Activated naive CD8-positive, alpha-beta T cell treated with anti-CD3 and anti-CD28 coated beads, Interleukin-2, amount 10 ng/mL, durations not matched to agents 7 days and 5 days (primary cell): ENCODE results near the gene MPC1L. TPM values are rescaled to one million over a fixed set of nuclear protein-coding genes. Genes with fewer than 3 reads are reported as not detected.
A peak's percentile ranks its signal among the peaks of the same experiment; 100 is the strongest.
"Not testable (repeated sequence)": the region's sequence is repeated elsewhere in the genome, so short reads cannot be mapped to it uniquely, and the experiment has no call there.

Experiments
- ATAC-seq: fragments of 150-1000 bp; cut with Tn5 transposase; one replicate; pipeline ENCODE4 v1.10.0; 2021; ENCODE audit warnings: low read depth, moderate library complexity
- POLR2A ChIA-PET: fragments of 350-600 bp; sonication (Branson Sonifier 250); formaldehyde crosslinking; loops from one replicate; lab custom pipeline; 2021; ENCODE audit warnings: antibody characterized with exemption; lab: Charles Lee
- DNase-seq: peaks from one replicate; pipeline ENCODE4 v3.0.0; 2021
- H3K27ac Mint-ChIP-seq: one replicate; pipeline ENCODE4 v1.8.0; 2022; ENCODE audit warnings: mild to moderate bottlenecking, mixed read lengths
- H3K27me3 Mint-ChIP-seq: one replicate; pipeline ENCODE4 v1.8.0; 2022; ENCODE audit warnings: mild to moderate bottlenecking, moderate library complexity, mixed read lengths
- H3K36me3 Mint-ChIP-seq: one replicate; pipeline ENCODE4 v1.8.0; 2021; ENCODE audit warnings: mild to moderate bottlenecking, mixed read lengths
- H3K4me1 Mint-ChIP-seq: one replicate; pipeline ENCODE4 v1.8.0; 2021; ENCODE audit warnings: mixed read lengths
- H3K4me3 Mint-ChIP-seq: one replicate; pipeline ENCODE4 v1.8.0; 2022; ENCODE audit warnings: mild to moderate bottlenecking, moderate library complexity, mixed read lengths
- H3K9me3 Mint-ChIP-seq: one replicate; pipeline ENCODE4 v1.8.0; 2021; ENCODE audit warnings: mixed read lengths
- total RNA-seq, 2 experiments: library from RNA; stranded (reverse); gene quantifications; one replicate each; pipeline ENCODE4 v1.2.3, GENCODE V29; 2021

Gene MPC1L
- total RNA-seq = not detected

DNA sequence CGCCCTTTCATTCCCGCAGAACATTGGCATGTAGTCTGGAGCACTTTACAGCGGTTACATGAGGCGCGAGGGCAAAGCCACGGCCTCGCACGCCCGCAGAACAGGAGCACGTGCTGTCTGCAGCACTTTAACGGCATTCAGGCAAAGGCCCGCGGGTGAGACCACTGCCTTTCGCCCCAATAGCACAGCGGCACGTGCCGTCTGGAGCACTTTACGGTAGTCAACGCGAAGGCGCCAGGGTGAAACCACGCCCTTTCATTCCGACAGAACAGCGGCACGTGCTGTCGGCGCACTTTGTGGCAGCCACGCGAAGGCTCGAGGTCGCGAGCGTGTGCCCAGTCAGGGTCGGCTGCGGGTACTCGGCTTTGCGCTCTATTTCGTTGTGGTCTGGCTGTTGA lies at the start of gene MPC1L:
Gene MPC1L, plus strand, starts transcription at position 290 of the 398 bp plus-strand sequence. CDS start 138 bp downstream, outside the sequence.
- DNase-seq (no peak), ATAC-seq (no peak)
- H3K27ac Mint-ChIP-seq = no peak within 1 kb of the TSS
- peaks cover 4% of the 10 kb centered on the region for H3K36me3 Mint-ChIP-seq
- H3K9me3 Mint-ChIP-seq = no peaks in the 10 kb centered on the region
- H3K4me1 Mint-ChIP-seq = no peaks in the 10 kb centered on the region
- no peak within 1 kb of the TSS for H3K4me3 Mint-ChIP-seq
- POLR2A ChIA-PET = no interaction called here
- no peaks in the 10 kb centered on the region for H3K27me3 Mint-ChIP-seq

DNA sequence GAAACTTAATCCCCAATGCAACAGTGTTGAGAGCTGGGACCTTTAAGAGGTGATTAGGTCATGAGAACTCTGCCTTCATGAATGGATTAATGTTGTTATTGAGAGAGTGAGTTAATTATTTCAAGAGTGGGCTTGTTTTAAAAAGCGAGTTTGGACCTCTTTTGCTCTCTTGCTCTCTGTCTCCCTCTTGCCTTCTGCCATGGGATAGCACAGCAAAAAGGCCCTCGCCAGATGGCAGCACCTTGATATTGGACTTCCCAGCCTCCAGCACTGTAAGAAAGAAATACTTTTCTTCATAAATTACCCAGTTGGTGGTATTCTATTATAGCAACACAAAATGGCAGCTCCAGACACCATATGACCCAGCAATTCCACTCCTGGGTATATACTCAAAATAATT lies 49.5 kb upstream of the MPC1L start:
- Mint-ChIP-seq H3K4me3 (no peak overlapping the region), H3K27ac (no peak overlapping the region), H3K9me3 (no peaks in the 10 kb centered on the region), H3K36me3 (no peaks in the 10 kb centered on the region), H3K4me1 (peaks cover 13% of the 10 kb centered on the region), H3K27me3 (no peaks in the 10 kb centered on the region)
- DNase-seq (no peak), ATAC-seq (no peak)
- POLR2A ChIA-PET = interaction anchor here (0.7 kb wide), 1 partner anchor 71 kb away, joined by 4 read pairs; no protein-coding TSS in a partner anchor

DNA sequence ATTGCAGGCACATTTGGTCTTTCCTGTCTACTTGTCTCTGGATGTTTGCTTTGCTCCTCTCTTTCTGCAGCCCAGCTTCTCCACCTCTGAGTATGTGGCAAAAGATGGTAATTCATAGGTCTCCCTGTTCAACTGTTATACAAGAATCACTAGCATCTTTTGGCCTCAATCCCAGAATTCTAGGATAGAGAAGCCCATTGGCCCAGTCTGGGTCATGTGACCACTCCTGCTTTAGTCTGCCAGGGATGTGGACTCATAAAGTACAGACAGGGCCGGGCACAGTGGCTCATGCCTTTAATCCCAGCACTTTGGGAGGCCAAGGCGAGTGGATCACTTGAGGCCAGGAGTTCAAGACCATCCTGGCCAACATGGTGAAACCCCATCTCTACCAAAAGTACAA lies 47.8 kb upstream of the MPC1L start:
- ATAC-seq, H3K27ac Mint-ChIP-seq, DNase-seq, H3K27me3 Mint-ChIP-seq, H3K9me3 Mint-ChIP-seq, H3K4me3 Mint-ChIP-seq, H3K36me3 Mint-ChIP-seq, POLR2A ChIA-PET: not testable (repeated sequence)
- H3K4me1 Mint-ChIP-seq = peaks cover 15% of the 10 kb centered on the region

DNA sequence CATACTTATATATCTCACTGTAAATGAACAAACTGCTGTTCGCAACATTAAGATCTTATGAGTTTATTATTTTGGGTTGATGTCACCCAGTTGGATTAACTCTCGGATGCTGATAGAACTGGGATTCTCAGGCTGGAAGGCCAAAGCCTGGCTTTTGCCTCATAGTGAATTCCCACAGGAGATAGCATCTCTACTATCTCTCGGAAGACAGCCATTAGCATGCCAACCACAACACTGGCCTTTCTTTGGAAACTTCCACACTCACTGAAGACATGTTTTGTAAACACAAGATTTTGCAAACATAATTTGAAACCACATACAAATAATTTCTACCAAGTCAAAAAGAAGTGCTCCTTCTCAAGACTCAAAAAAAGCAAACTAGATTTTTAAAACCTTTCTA lies 46.9 kb upstream of the MPC1L start:
- POLR2A ChIA-PET = no interaction called here
- Mint-ChIP-seq H3K27ac (no peak overlapping the region), H3K4me3 (no peak overlapping the region), H3K27me3 (no peaks in the 10 kb centered on the region), H3K9me3 (no peaks in the 10 kb centered on the region), H3K4me1 (peaks cover 7% of the 10 kb centered on the region), H3K36me3 (no peaks in the 10 kb centered on the region)
- no peak for DNase-seq
- no peak for ATAC-seq

DNA sequence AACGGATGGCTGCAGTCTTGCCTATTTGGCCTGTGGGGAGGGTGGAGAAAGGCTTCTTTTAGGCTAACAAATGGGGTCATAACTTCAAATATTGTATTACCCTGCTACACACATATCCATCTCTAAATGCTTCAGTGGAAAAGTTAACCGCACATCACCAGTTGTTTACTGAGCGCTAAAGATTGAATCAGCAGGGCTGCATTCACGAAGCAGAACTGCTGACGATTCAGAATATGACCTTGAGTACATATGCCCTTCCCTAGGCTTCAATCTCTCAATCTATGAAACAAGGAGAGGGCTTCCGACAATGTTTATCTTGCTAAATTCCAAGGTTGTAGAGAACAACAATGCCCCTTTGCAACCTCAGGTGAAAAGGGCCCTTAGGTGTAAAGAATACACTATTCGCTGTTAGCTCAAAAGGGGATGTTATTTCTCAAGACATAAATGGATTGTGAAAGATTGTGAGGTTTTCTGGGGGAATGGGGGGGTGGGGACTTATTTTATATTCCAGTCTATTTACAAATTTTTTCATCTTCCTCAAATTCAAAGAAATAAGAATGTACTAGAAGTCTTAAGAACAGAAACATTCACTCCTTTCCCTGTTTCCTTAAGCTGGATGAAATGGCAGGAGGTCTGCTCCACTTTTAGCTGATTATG lies 45.1 kb upstream of the MPC1L start:
- Mint-ChIP-seq H3K36me3 (no peaks in the 10 kb centered on the region), H3K27ac (no peak overlapping the region), H3K27me3 (no peaks in the 10 kb centered on the region), H3K4me1 (peaks cover 15% of the 10 kb centered on the region), H3K9me3 (no peaks in the 10 kb centered on the region), H3K4me3 (no peak overlapping the region)
- ATAC-seq (no peak), DNase-seq (no peak)
- POLR2A ChIA-PET = no interaction called here

DNA sequence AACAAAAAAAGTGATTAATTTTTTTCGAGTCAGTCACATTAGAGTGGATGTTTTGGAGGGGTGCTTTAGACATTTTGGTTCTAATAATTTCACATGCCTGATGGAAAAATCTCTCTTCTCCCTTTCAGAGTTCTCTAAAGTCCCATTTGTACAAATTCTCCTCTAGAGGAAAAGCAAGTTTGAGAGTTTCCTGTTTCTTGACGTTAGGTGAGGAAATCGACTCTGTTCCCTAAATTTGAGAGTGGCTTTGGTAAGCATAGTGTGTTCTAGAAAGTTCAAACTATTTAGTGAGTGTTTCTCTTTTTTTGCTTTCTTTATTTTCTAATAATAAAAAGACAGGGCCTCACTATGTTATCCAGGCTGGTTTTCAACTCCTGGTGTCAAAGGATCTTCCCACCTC lies 44.1 kb upstream of the MPC1L start:
- Mint-ChIP-seq H3K4me1 (peaks cover 21% of the 10 kb centered on the region), H3K27me3 (no peaks in the 10 kb centered on the region), H3K36me3 (peaks cover 2% of the 10 kb centered on the region), H3K9me3 (no peaks in the 10 kb centered on the region), H3K27ac (no peak overlapping the region), H3K4me3 (no peak overlapping the region)
- POLR2A ChIA-PET = no interaction called here
- no peak for ATAC-seq
- DNase-seq = no peak

DNA sequence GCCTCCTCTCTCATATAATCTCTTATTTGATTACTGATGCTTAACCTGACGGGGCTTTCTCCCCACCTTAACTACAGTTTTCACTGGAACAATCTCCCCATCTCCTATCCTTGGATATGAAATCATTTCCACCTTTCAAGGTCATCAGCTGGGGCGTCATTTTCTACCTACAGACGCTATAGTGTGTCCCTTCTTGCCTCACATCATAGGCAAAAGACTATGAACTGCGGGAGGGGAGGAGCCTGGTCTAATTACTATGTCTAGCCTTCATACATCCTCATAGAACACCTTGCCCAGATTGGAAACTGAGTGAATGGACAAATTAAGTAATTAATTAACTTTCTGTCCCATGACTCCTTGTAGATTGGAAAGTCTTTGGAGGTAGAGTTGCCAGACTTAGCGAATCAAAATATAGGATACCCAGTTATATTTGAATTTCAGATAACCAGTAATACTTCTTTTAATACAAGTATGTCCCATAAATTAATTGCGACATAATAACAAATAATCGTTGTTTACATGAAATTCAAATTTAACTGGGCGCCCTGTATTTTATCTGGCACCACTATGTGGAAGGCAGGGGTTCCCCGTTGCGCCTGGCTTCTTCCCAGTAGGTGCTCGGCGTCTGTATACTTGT lies 43.2 kb upstream of the MPC1L start:
- ATAC-seq (no peak), DNase-seq (no peak)
- H3K4me1 Mint-ChIP-seq = peaks cover 19% of the 10 kb centered on the region
- POLR2A ChIA-PET = interaction anchor here (1.0 to 1.6 kb wide), 4 partner anchors 9 to 505 kb away, joined by 3 to 8 read pairs (median 4); partner anchors contain the start of genes CXorf38 and USP9X
- H3K36me3 Mint-ChIP-seq = peaks cover 2% of the 10 kb centered on the region
- H3K27me3 Mint-ChIP-seq = no peaks in the 10 kb centered on the region
- no peaks in the 10 kb centered on the region for H3K9me3 Mint-ChIP-seq
- H3K4me3 Mint-ChIP-seq = peak overlapping the region; percentile 88
- peak overlapping the region; percentile 95 for H3K27ac Mint-ChIP-seq

DNA sequence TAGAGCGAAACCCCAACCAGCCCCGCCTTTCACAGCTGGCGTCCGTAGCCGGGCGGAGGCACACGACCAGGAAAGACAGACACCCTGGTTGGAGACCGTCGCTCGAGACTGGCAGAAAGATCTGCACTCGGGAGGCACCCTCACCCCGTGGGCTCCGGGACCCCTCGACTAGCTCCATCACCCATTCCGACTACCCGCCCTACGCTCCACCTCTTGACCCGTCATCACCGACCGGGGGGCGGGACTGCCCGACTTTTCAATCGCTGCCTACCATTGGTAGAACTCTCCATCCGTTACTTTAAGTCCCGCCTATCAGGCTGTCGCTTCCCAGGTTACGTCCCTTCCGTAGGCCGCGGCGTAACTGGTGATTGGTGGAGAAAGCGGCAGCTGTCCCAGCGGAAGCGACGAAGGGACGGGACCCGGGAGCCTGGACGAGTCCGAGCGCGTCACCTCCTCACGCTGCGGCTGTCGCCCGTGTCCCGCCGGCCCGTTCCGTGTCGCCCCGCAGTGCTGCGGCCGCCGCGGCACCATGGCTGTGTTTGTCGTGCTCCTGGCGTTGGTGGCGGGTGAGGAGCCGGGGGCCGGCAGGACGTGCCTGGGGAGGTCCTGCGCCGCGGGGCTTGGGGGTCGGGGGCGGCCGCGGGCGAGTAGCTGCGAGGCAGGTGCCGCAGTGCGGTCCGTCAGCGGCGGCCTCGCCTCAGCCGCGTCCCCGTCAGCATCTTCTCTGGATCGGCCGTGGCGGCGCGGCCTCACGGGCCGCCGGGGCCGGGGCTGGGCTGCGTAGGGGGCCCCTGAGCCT lies 42.5 kb upstream of the MPC1L start, which contains the start of gene ATP6AP2:
Gene ATP6AP2, plus strand, starts transcription at position 434 of the 799 bp plus-strand sequence. Its CDS starts 96 bp downstream, at position 530.
- Mint-ChIP-seq H3K27me3 (no peaks in the 10 kb centered on the region), H3K9me3 (no peaks in the 10 kb centered on the region), H3K36me3 (peaks cover 5% of the 10 kb centered on the region), H3K4me1 (peaks cover 19% of the 10 kb centered on the region), H3K27ac (peak within 1 kb of the TSS; percentile 95), H3K4me3 (peak within 1 kb of the TSS; percentile 88)
- POLR2A ChIA-PET = interaction anchor here (0.7 to 1.6 kb wide), 6 partner anchors 9 to 1774 kb away, joined by 3 to 8 read pairs (median 4); partner anchors contain the start of genes CXorf38 and USP9X
- DNase-seq (peak; percentile 82), ATAC-seq (peak; percentile 96)

DNA sequence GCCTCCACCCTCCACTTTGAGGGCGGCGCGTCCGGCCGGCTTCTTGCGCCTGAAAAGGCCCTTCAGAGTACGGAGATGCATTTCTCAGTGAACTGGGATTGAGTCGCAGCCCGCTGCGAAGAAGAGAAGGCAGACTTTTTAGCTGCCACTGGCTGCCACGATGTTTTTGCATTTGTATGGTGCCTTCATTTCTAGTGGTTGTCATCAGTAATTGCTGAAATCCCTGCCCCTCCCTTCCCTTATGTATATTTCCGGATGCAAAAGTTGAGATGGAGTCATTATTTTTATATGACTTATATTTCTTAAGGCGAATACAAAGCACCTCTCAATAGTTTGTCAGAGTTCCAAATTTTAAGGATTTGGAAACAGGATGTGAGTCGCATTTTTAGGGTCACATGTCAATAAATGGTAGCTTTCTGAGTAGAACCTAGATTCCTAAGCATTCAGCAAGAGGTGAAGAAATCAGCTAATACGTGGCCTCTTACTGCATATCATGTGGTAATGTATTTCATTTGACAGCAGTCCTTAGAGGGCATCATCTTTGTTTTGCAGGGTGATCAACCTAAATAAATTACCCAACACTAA lies 41.8 kb upstream of the MPC1L start:
- Mint-ChIP-seq H3K27me3 (no peaks in the 10 kb centered on the region), H3K9me3 (no peaks in the 10 kb centered on the region), H3K27ac (peak overlapping the region; percentile 64), H3K4me1 (peaks cover 23% of the 10 kb centered on the region), H3K4me3 (peak overlapping the region; percentile 77), H3K36me3 (peaks cover 5% of the 10 kb centered on the region)
- POLR2A ChIA-PET = interaction anchor here (0.7 to 1.6 kb wide), 5 partner anchors 8 to 1775 kb away, joined by 3 to 8 read pairs (median 4); partner anchors contain the start of gene CXorf38
- DNase-seq = no peak
- no peak for ATAC-seq

DNA sequence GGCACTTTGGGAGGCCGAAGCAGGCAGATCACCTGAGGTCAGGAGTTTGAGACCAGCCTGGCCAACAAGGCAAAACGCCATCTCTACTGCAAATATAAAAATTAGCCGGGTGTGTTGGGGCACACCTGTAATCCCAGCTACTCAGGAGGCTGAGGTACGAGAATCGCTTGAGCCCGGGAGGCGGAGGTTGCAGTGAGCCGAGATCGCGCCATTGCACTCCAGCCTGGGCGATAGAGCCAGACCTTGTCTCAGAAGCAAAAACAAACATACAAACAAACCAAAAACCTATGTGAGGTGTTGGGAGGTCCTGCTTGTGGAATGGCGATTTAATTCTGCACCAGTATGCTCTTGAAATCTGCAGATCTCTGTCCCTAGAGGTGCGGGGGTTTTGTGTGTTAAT lies 41.0 kb upstream of the MPC1L start:
- peak overlapping the region; percentile 77 for H3K4me3 Mint-ChIP-seq
- H3K36me3 Mint-ChIP-seq, DNase-seq, H3K27me3 Mint-ChIP-seq, H3K9me3 Mint-ChIP-seq, H3K27ac Mint-ChIP-seq, ATAC-seq: not testable (repeated sequence)
- peaks cover 23% of the 10 kb centered on the region for H3K4me1 Mint-ChIP-seq
- POLR2A ChIA-PET = interaction anchor here (0.9 to 1.4 kb wide), 2 partner anchors 7 to 62 kb away, joined by 4 read pairs; no protein-coding TSS in a partner anchor

DNA sequence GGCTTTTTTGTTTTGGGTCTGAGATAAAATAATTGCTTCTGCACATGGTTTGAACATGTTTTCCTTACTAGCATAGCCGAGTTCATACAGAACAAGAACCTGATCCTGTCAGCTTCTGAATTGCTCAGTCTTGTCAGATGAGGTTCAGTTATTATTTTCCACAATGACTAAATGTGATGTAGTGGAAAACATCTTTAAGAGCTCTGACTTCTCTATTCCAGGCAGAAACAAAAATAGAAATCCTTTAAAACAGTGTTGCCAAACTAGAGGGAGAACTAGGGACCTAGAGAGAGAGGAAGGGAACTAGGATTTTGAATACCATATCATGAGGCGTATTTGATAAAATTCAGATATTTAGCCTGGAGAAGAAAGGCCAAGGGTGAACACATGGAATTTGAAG lies 40.4 kb upstream of the MPC1L start:
- POLR2A ChIA-PET = no interaction called here
- no peak for ATAC-seq
- peaks cover 26% of the 10 kb centered on the region for H3K4me1 Mint-ChIP-seq

DNA sequence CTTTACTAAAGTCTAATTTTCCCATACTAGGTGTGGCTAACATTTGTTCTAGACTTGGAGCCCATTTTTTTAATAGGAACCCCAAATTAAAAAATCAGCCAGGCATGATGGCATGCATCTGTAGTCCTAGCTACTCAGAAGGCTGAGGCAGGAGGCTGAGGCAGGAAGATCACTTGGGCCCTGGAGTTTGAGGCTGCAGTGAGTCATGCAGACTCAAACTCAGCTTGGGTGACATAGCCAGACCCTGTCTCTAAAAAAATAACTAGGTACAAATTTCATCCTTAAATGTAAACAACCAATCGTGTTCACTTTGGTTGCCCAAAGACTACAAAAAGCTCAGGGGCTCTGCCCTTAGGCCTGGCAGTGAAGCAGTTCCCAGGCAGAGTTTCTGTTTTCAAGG lies 35.6 kb upstream of the MPC1L start:
- H3K4me1 Mint-ChIP-seq = peaks cover 32% of the 10 kb centered on the region
- peak; percentile 23 for ATAC-seq

More for the DNA sequence above, 40.4 kb upstream of the MPC1L start:
- no peak for DNase-seq
- no peak overlapping the region for H3K4me3 Mint-ChIP-seq
- no peak overlapping the region for H3K27ac Mint-ChIP-seq
- peaks cover 5% of the 10 kb centered on the region for H3K36me3 Mint-ChIP-seq
- H3K27me3 Mint-ChIP-seq = no peaks in the 10 kb centered on the region
- no peaks in the 10 kb centered on the region for H3K9me3 Mint-ChIP-seq

More for the DNA sequence above, 35.6 kb upstream of the MPC1L start:
- POLR2A ChIA-PET, H3K9me3 Mint-ChIP-seq, DNase-seq, H3K36me3 Mint-ChIP-seq, H3K27me3 Mint-ChIP-seq, H3K27ac Mint-ChIP-seq, H3K4me3 Mint-ChIP-seq: not testable (repeated sequence)
